ELF-1 (cell line): ENCODE results near the gene SLC30A1.
A peak's percentile ranks its signal among the peaks of the same experiment; 100 is the strongest.

Experiments
- DNase-seq: peaks from one replicate; pipeline ENCODE4 v3.0.0-alpha.2; 2016; ENCODE audit warnings: low read depth, low spot score

Gene SLC30A1

DNA sequence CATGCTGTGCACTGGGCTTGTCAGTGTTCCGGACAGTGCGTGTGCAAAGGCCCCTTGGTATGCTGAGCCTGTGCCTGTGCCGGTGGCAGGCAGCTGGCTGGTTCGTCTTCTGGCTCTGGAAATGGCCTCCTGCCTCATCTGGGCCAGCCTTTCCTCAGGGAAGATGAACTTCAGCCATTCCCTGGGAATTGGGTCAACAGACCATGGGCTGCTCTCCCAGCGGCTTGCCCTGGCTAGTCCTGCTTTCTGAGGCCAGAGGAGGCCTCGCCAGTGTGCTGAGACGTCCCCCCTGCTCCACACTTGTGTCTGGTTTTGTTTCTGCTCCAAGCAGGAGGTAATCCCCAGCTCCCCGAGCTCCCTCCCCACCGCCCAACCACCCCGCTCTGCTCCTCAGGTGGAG, 54.4 kb downstream of the SLC30A1 start:
- DNase-seq, result no peak

DNA sequence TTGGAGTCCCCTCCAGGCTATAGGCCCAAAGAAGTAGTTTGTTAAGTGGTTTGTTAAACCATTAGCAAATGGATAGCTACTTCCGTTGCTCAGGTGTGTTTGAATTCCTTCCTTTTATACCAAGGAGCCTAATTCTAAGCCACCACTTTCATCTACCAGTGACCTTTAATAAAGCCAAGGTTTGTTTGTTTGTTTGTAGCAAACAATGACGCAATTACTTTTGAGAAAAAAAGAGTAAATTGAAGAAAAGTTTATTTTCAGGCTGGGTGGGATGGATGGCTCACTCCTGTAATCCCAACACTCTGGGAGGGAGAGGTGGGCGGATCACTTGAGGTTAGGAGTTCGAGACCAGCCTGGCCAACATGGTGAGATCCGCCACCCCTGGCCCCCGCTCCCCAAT, 56.2 kb downstream of the SLC30A1 start:
- peak; percentile 39 for DNase-seq
